Measurements from ENCODE around the gene DISC1. TPM values are rescaled to one million over a fixed set of nuclear protein-coding genes. Genes with fewer than 3 reads are reported as not detected.
"Not testable (repeated sequence)": the region's sequence is repeated elsewhere in the genome, so short reads cannot be mapped to it uniquely, and the experiment has no call there.

The DISC1 gene
- total RNA-seq, 1 experiment from 2014 or later = 0.36 TPM

GRCh38 chr1:231761747-231762541 lies 135.4 kb downstream of the DISC1 start:
- Histone ChIP-seq H3K4me1 (ENCODE audit: control insufficient read depth, insufficient read depth, low read length) (no peaks in the 10 kb centered on the region), H3K27ac (ENCODE audit: low read length) (no peak overlapping the region), H3K27me3 (ENCODE audit: control insufficient read depth, insufficient read depth, low read length) (no peaks in the 10 kb centered on the region; the same call in 1 of the 2 replicates), H3K9me3 (ENCODE audit: control insufficient read depth, insufficient read depth, low read depth, low read length) (no peaks in the 10 kb centered on the region), H3K36me3 (ENCODE audit: control insufficient read depth, insufficient read depth, low read length) (no peaks in the 10 kb centered on the region), H3K4me3 (ENCODE audit: low read depth in 2 of 2, low read length in 2 of 2) (no peak overlapping the region)
- BruUV-seq (replicated peaks) = no TSS peak
- ATAC-seq (no peak), DNase-seq (ENCODE audit: low read depth, low spot score) (no peak)
- no peak for TF ChIP-seq CTCF (IDR thresholded peaks at IDR 0.05)
- TF ChIP-seq SIN3A (IDR thresholded peaks at IDR 0.05; ENCODE audit: borderline replicate concordance, insufficient read depth, low read depth, low read length) = no peak
- no peak for TF ChIP-seq POLR2AphosphoS5 (IDR thresholded peaks at IDR 0.05; ENCODE audit: low read depth, low read length)
- no peak for TF ChIP-seq REST (IDR thresholded peaks at IDR 0.05; ENCODE audit: insufficient read depth in 1 of 2, low read depth in 2 of 2, low read length in 1 of 2)
- TF ChIP-seq TCF7L2 (IDR thresholded peaks at IDR 0.05; ENCODE audit: low read depth, low read length) = no peak
- in situ Hi-C loops (cut with HindIII; ENCODE audit: low pct_unique_long_range_greater_than_20kb, low sequenced_read_pairs) = no loop called here
- ChIA-PET CTCF (no interaction called here), POLR2A (no interaction called here)
- intact Hi-C loops (cut with micrococcal nuclease; ENCODE audit: unreplicated experiment) = no loop called here

GRCh38 chr1:231763456-231763855 lies 136.9 kb downstream of the DISC1 start:
- intact Hi-C loops (cut with micrococcal nuclease; ENCODE audit: unreplicated experiment) (no loop called here), in situ Hi-C loops (cut with HindIII; ENCODE audit: low pct_unique_long_range_greater_than_20kb, low sequenced_read_pairs) (no loop called here)
- H3K4me1 ChIP-seq (ENCODE audit: control insufficient read depth, insufficient read depth, low read length) = no peaks in the 10 kb centered on the region
- H3K36me3 ChIP-seq (ENCODE audit: control insufficient read depth, insufficient read depth, low read length) = no peaks in the 10 kb centered on the region
- POLR2A ChIA-PET = no interaction called here
- no peak overlapping the region for H3K4me3 ChIP-seq (ENCODE audit: low read depth in 2 of 2, low read length in 2 of 2)
- CTCF ChIA-PET = no interaction called here
- DNase-seq (ENCODE audit: low read depth, low spot score) (no peak), ATAC-seq (no peak)
- H3K9me3 ChIP-seq (ENCODE audit: control insufficient read depth, insufficient read depth, low read depth, low read length) = no peaks in the 10 kb centered on the region
- H3K27ac ChIP-seq (ENCODE audit: low read length) = no peak overlapping the region
- TF ChIP-seq POLR2AphosphoS5 (IDR thresholded peaks at IDR 0.05; ENCODE audit: low read depth, low read length) (no peak), SIN3A (IDR thresholded peaks at IDR 0.05; ENCODE audit: borderline replicate concordance, insufficient read depth, low read depth, low read length) (no peak), REST (IDR thresholded peaks at IDR 0.05; ENCODE audit: insufficient read depth in 1 of 2, low read depth in 2 of 2, low read length in 1 of 2) (no peak), CTCF (IDR thresholded peaks at IDR 0.05) (no peak), TCF7L2 (IDR thresholded peaks at IDR 0.05; ENCODE audit: low read depth, low read length) (no peak)
- no TSS peak for BruUV-seq (replicated peaks)
- no peaks in the 10 kb centered on the region; the same call in 1 of the 2 replicates for H3K27me3 ChIP-seq (ENCODE audit: control insufficient read depth, insufficient read depth, low read length)

- CTCF ChIA-PET = interaction anchor here (1.6 kb wide), 1 partner anchor 9 kb away, joined by 3 read pairs; no protein-coding TSS in a partner anchor
- intact Hi-C loops (cut with micrococcal nuclease; ENCODE audit: unreplicated experiment); H3K27me3 ChIP-seq (ENCODE audit: control insufficient read depth, insufficient read depth, low read length); H3K4me3 ChIP-seq (ENCODE audit: low read depth in 2 of 2, low read length in 2 of 2); H3K27ac ChIP-seq (ENCODE audit: low read length); DNase-seq (ENCODE audit: low read depth, low spot score); ATAC-seq; BruUV-seq (replicated peaks); POLR2A ChIA-PET; H3K9me3 ChIP-seq (ENCODE audit: control insufficient read depth, insufficient read depth, low read depth, low read length); H3K36me3 ChIP-seq (ENCODE audit: control insufficient read depth, insufficient read depth, low read length); H3K4me1 ChIP-seq (ENCODE audit: control insufficient read depth, insufficient read depth, low read length); in situ Hi-C loops (cut with HindIII; ENCODE audit: low pct_unique_long_range_greater_than_20kb, low sequenced_read_pairs): not testable (repeated sequence)
These were observed 139.2 kb downstream of the DISC1 start for GRCh38 chr1:231765825-231766224.
